ENCODE measurements around the gene GALNT9.
"Not testable (repeated sequence)": the region's sequence is repeated elsewhere in the genome, so short reads cannot be mapped to it uniquely, and the experiment has no call there.

Gene GALNT9

DNA sequence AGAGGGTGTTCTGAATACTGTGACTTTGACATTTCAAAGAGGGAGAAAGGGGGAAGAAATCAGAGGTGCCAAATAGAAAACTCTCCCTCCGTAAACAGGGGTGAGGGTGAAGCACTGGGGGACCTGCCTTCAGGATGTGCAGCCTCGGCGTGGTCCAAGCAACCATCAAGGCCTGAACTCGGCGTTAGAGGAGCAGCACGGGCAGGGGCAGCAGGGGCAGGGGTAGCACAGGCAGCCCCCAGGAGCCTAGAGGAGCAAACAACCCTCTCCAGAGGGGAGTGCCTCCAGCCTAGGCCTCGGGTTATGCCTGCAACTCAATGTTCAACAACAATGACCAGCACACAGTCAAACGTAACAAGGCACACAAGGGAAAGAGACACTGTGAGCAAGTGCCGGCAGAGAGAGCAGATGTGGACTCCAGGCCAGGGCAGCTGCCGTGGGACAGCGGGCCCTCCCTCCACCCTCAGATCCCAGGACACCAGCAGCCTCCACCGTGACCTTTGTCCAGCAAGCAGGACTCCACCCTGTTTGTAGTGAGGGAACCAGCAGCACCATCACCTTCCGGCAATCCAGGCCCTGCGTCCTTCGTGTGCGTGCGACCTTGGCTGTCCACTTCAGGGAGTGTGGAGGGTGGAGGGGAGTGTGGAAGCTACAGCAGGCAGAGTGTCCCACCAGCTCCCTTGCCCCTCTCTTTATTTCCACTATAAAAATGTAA lies 18.0 kb downstream of the GALNT9 start:
- no peak for DNase-seq

GRCh38 chr12:132310181-132311040 lies 19.0 kb downstream of the GALNT9 start:
- no peak for DNase-seq

DNA sequence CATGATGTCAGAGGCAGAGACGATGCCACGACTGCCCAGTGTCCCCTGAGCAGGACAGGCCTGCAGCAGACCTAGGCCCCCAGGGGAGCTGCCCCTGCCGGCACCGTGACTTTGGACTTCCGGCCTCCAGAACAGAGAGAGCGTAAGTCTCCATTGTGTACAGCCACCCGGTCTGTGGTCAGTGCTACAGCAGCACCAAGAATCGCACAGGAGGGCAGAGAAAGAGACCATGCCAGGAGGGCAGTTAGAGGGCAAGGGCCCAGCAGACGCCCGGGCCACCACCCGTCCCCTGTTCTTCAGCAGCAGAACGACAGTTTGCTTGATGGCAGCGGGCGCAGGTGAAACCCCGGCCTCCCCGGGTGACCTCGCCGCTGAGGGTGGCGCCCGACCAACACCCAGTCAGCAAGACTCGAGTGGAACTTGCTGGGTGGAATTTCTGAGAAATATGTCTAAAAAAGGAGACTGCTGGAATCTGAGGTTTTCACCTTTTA lies 19.7 kb downstream of the GALNT9 start:
- DNase-seq, result no peak

DNA sequence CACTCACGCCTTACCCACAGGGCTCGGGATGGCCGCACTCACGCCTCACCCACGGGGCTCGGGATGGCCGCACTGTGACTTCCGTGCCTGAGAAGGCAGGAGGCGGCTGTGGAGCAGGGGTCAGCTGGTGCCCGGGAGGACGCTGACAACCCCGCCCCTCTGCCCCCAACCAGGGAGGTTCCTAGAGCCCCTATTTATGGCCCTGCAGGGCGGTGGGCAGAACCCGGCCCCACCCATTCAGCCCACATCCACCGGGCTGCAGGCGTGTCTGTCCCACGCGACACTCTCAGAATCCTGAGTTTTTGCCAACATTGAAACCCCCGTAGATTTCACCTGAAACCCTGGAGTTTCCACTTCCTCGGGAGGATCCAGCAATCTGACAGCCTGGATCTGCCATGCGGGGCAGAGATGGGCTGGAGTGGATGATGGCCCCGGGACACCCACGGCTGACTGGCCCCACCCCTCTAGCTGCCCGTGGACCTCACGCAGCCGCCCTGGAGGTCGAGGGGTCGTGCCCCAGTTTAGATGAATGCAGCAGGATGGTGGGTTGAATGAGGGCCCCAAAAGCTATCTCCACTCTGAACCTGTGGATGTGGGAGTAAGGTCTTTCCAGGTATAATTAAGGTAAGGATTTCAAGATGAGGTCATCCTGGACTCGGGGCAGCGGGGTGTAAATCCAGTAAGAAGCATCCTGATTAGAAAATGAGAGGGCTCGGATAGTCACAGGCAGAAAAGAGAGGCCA lies 20.4 kb downstream of the GALNT9 start:
- DNase-seq, result no peak

DNA sequence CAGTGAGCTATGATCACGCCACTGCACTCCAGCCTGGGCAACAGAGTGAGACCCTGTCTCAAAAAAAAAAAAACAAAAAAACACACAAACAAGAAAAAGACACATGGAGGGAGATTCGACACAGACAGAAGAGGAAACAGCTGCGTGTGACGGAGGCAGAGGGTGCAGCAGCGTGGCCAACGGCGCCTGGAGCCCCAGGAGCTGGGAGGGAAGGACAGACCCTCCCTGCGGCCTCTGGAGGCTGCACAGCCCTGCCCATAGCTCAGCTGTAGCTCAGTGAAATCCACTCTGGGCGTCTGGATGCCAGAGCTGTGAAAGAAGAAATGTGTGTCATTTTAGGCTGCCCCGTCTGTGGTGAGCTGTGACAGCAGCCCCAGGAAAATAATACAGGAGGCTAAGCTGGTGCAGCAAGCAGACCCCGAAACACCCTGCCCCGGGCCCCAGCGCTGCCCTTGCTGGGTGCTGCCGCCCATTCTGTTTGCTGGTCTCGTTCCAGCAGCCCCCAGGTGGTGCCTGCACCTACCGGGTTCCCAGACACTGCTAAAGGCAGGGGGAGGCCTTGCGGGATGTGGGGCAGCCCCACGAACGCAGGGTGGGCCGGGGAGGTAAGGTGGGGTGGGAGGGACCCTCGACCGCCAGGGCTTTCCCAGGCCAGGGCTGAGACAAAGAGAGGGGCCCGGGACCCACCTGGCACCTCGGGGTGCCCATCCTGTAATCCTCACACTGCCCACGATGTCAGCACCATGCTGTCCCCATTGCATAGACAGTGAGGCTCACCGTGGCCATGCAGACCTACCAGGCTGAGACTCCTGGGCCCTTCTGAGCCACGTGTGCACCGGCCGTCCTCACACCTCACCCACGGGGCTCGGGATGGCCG lies 21.2 kb downstream of the GALNT9 start:
- no peak for DNase-seq

DNA sequence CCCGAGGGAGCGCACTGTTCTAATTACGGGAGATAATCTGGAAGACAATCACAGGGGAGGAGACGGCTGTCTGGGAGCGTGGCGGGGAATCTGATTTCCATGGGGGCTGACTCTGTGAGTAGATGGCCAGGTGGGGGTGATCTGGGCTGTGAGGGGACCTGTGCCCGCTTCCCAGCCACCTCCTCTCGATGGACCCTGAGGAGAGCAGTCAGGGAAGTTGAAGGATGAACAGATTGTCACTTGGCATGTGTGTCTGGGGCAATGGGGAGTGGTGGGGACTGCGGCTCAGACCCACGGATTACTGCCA lies 22.6 kb downstream of the GALNT9 start:
- DNase-seq, result no peak

DNA sequence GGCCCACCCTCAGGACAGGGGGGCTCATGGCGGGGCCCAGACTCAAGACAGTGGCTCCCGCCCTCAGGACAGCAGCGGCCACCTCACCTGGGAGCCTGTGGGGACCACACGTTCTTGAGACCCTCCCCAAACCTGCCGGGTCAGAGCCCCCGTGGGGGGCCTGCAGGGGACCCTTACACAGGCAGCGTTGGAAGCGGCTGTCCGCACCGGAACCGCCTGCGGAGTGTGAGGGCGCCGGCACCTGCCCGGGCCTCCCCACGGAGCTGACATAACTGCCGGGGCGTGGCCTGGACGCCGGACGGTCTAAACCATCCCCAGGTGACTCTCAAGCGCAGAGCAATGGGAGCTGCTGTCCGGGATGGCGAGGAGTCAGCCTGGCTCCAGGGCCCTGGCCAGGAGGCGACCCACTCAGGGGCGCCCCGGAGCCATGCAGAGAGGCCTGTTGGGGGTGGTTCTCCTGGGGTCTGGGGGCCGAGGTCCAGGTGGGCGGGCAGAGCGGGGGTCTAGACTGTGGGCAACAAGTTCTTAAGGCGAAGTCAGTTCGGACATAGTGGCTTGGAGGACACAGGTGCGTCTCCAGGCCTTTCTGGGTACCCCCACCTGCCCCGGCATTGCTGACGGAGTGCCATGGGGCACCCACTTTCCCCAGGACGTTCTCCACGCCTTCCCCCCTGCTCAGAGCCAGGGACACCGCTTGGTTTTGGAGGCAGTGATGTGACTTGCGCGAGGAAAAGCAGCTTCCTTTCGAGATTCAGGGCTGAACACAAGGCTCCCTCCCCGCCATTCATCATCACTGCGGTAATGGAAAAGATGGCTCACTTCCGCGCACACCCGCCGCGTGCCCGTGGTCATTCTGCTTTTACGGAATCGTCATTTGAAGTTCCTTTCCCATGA lies 23.2 kb downstream of the GALNT9 start:
- DNase-seq, result no peak

DNA sequence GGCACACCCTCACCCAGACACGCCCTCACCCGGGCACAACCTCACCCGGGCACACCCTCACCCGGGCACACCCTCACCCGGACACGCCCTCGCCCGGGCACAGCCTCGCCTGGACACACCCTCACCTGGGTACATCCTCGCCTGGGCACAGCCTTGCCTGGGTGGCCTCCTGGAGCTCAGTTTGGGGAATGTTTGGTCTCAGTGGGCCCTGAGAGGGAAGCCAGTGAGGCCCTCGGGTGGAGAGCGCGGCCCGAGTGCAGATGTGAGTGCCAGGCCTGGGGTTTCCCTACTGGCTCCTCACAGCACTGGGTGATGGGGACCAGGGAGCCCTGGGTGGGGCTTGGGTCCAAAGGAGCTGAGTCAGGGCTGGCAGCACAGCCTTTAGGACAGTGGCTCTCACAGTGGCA lies 23.8 kb downstream of the GALNT9 start:
- DNase-seq, result no peak

DNA sequence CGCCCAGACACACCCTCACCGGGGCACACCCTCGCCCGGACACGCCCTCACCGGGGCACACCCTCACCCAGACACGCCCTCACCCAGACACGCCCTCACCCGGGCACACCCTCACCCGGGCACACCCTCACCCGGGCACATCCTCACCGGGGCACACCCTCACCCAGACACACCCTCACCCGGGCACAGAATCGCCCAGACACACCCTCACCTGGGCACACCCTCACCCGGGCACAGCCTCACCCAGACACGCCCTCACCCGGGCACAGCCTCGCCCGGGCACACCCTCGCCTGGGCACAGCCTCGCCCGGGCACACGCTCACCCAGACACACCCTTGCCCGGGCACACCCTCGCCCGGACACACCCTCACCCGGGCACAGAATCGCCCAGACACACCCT lies 24.5 kb downstream of the GALNT9 start:
- DNase-seq, result not testable (repeated sequence)

GRCh38 chr12:132303853-132304373 lies 25.5 kb downstream of the GALNT9 start:
- DNase-seq, result not testable (repeated sequence)

- DNase-seq, result no peak
Observed at GRCh38 chr12:132302466-132303358, 26.7 kb downstream of the GALNT9 start.

GRCh38 chr12:132300789-132301722 lies 28.3 kb downstream of the GALNT9 start:
- no peak for DNase-seq

DNA sequence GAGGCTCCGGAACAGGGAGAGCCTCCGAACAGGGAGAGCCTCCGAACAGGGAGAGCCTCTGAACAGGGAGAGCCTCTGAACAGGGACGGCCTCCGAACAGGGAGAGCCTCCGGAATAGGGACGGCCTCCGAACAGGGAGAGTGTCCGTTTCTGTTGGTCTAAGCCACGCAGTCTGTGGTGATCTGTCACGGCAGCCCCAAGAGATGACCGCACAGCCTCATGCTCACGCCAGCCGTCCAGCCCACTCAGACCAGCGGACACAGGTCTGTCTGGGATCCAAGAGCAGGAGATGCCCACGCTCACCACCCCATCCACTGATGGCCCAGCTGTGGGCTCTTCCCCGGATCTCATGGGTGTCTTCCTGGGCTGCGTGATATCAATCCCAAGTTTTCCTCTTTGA lies 33.3 kb downstream of the GALNT9 start:
- no peak for DNase-seq

DNA sequence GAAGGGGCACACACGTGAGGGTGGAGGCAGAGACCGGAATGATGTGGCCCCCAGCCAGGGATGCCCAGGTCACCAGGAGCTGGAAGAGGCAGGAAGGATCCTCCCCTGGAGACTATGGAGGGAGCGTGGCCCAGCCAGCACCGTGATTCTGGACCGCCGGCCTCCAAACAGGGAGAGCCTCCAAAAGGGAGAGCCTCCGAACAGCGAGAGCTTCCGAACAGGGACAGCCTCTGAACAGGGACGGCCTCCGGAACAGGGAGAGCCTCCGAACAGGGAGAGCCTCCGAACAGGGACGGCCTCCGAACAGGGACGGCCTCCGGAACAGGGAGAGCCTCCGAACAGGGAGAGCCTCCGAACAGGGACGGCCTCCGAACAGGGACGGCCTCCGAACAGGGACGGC lies 33.8 kb downstream of the GALNT9 start:
- not testable (repeated sequence) for DNase-seq

GRCh38 chr12:132295101-132295526 lies 34.3 kb downstream of the GALNT9 start:
- DNase-seq, result no peak

- DNase-seq, result no peak
Observed at GRCh38 chr12:132294121-132295034, 35.0 kb downstream of the GALNT9 start.

Measured in NCI-H1694 (cell line).